ENCODE measurements around the gene MOK. TPM values are rescaled to one million over a fixed set of nuclear protein-coding genes. Genes with fewer than 3 reads are reported as not detected.

The MOK gene
- total RNA-seq, 1 donor from 2014 or later = 5.2 TPM

- Histone ChIP-seq H3K9me3 (ENCODE audit: control insufficient read depth in 3 of 3, low read length in 3 of 3) (no peaks in the 10 kb centered on the region), H3K9ac (ENCODE audit: low read depth in 1 of 3, low read length in 3 of 3) (no peak overlapping the region), H3K27ac (ENCODE audit: low read depth, low read length) (no peak overlapping the region), H3K27me3 (ENCODE audit: control insufficient read depth in 3 of 3, insufficient read depth in 3 of 3, low read length in 3 of 3) (no peaks in the 10 kb centered on the region), H3K4me3 (ENCODE audit: low read length in 3 of 3) (no peak overlapping the region), H3K4me1 (ENCODE audit: control insufficient read depth in 3 of 3, insufficient read depth in 3 of 3, low read length in 3 of 3) (peaks cover 0 to 6% (median 4%) of the 10 kb centered on the region in 3 donors), H3K36me3 (ENCODE audit: control insufficient read depth in 3 of 3, insufficient read depth in 3 of 3, low read length in 3 of 3) (no peaks in the 10 kb centered on the region)
These were observed 65.7 kb downstream of the MOK start for GRCh38 chr14:102239231-102239630.

GRCh38 chr14:102238766-102239165 is 66.2 kb downstream of the MOK start:
- Histone ChIP-seq H3K27ac (ENCODE audit: low read depth, low read length) (no peak overlapping the region), H3K27me3 (ENCODE audit: control insufficient read depth in 3 of 3, insufficient read depth in 3 of 3, low read length in 3 of 3) (no peaks in the 10 kb centered on the region), H3K36me3 (ENCODE audit: control insufficient read depth in 3 of 3, insufficient read depth in 3 of 3, low read length in 3 of 3) (no peaks in the 10 kb centered on the region), H3K4me3 (ENCODE audit: low read length in 3 of 3) (no peak overlapping the region), H3K9ac (ENCODE audit: low read depth in 1 of 3, low read length in 3 of 3) (no peak overlapping the region), H3K9me3 (ENCODE audit: control insufficient read depth in 3 of 3, low read length in 3 of 3) (no peaks in the 10 kb centered on the region), H3K4me1 (ENCODE audit: control insufficient read depth in 3 of 3, insufficient read depth in 3 of 3, low read length in 3 of 3) (peaks cover 0 to 6% (median 4%) of the 10 kb centered on the region in 3 donors)

- H3K4me1 ChIP-seq (ENCODE audit: control insufficient read depth in 3 of 3, insufficient read depth in 3 of 3, low read length in 3 of 3) = peaks cover 0 to 6% (median 4%) of the 10 kb centered on the region in 3 donors
- no peak overlapping the region for H3K9ac ChIP-seq (ENCODE audit: low read depth in 1 of 3, low read length in 3 of 3)
- H3K27ac ChIP-seq (ENCODE audit: low read depth, low read length) = no peak overlapping the region
- H3K9me3 ChIP-seq (ENCODE audit: control insufficient read depth in 3 of 3, low read length in 3 of 3) = no peaks in the 10 kb centered on the region
- H3K36me3 ChIP-seq (ENCODE audit: control insufficient read depth in 3 of 3, insufficient read depth in 3 of 3, low read length in 3 of 3) = no peaks in the 10 kb centered on the region
- no peaks in the 10 kb centered on the region for H3K27me3 ChIP-seq (ENCODE audit: control insufficient read depth in 3 of 3, insufficient read depth in 3 of 3, low read length in 3 of 3)
- H3K4me3 ChIP-seq (ENCODE audit: low read length in 3 of 3) = no peak overlapping the region
These were observed 66.8 kb downstream of the MOK start for GRCh38 chr14:102238131-102238530.

GRCh38 chr14:102236026-102236425 is 68.9 kb downstream of the MOK start:
- peaks cover 0 to 7% (median 6%) of the 10 kb centered on the region in 3 donors for H3K4me1 ChIP-seq (ENCODE audit: control insufficient read depth in 3 of 3, insufficient read depth in 3 of 3, low read length in 3 of 3)
- no peaks in the 10 kb centered on the region for H3K27me3 ChIP-seq (ENCODE audit: control insufficient read depth in 3 of 3, insufficient read depth in 3 of 3, low read length in 3 of 3)
- no peaks in the 10 kb centered on the region for H3K36me3 ChIP-seq (ENCODE audit: control insufficient read depth in 3 of 3, insufficient read depth in 3 of 3, low read length in 3 of 3)
- H3K9ac ChIP-seq (ENCODE audit: low read depth in 1 of 3, low read length in 3 of 3) = no peak overlapping the region
- no peak overlapping the region for H3K27ac ChIP-seq (ENCODE audit: low read depth, low read length)
- H3K4me3 ChIP-seq (ENCODE audit: low read length in 3 of 3) = no peak overlapping the region
- no peaks in the 10 kb centered on the region for H3K9me3 ChIP-seq (ENCODE audit: control insufficient read depth in 3 of 3, low read length in 3 of 3)

- Histone ChIP-seq H3K36me3 (ENCODE audit: control insufficient read depth in 3 of 3, insufficient read depth in 3 of 3, low read length in 3 of 3) (no peaks in the 10 kb centered on the region), H3K4me3 (ENCODE audit: low read length in 3 of 3) (peak overlapping the region in 1 of 3 donors; percentile 40), H3K27ac (ENCODE audit: low read depth, low read length) (no peak overlapping the region), H3K27me3 (ENCODE audit: control insufficient read depth in 3 of 3, insufficient read depth in 3 of 3, low read length in 3 of 3) (no peaks in the 10 kb centered on the region), H3K9me3 (ENCODE audit: control insufficient read depth in 3 of 3, low read length in 3 of 3) (no peaks in the 10 kb centered on the region), H3K4me1 (ENCODE audit: control insufficient read depth in 3 of 3, insufficient read depth in 3 of 3, low read length in 3 of 3) (peaks cover 0 to 7% (median 6%) of the 10 kb centered on the region in 3 donors), H3K9ac (ENCODE audit: low read depth in 1 of 3, low read length in 3 of 3) (no peak overlapping the region)
These were observed 69.6 kb downstream of the MOK start for GRCh38 chr14:102235275-102235897.

- no peak overlapping the region for H3K27ac ChIP-seq (ENCODE audit: low read depth, low read length)
- no peaks in the 10 kb centered on the region for H3K27me3 ChIP-seq (ENCODE audit: control insufficient read depth in 3 of 3, insufficient read depth in 3 of 3, low read length in 3 of 3)
- peaks cover 0 to 7% (median 6%) of the 10 kb centered on the region in 3 donors for H3K4me1 ChIP-seq (ENCODE audit: control insufficient read depth in 3 of 3, insufficient read depth in 3 of 3, low read length in 3 of 3)
- peak overlapping the region in 1 of 3 donors; percentile 40 for H3K4me3 ChIP-seq (ENCODE audit: low read length in 3 of 3)
- no peaks in the 10 kb centered on the region for H3K36me3 ChIP-seq (ENCODE audit: control insufficient read depth in 3 of 3, insufficient read depth in 3 of 3, low read length in 3 of 3)
- no peak overlapping the region for H3K9ac ChIP-seq (ENCODE audit: low read depth in 1 of 3, low read length in 3 of 3)
- H3K9me3 ChIP-seq (ENCODE audit: control insufficient read depth in 3 of 3, low read length in 3 of 3) = no peaks in the 10 kb centered on the region
These were observed 70.4 kb downstream of the MOK start for GRCh38 chr14:102234331-102235264.

GRCh38 chr14:102233081-102233480 is 71.9 kb downstream of the MOK start:
- no peaks in the 10 kb centered on the region for H3K36me3 ChIP-seq (ENCODE audit: control insufficient read depth in 3 of 3, insufficient read depth in 3 of 3, low read length in 3 of 3)
- H3K27me3 ChIP-seq (ENCODE audit: control insufficient read depth in 3 of 3, insufficient read depth in 3 of 3, low read length in 3 of 3) = no peaks in the 10 kb centered on the region
- H3K4me3 ChIP-seq (ENCODE audit: low read length in 3 of 3) = no peak overlapping the region
- H3K4me1 ChIP-seq (ENCODE audit: control insufficient read depth in 3 of 3, insufficient read depth in 3 of 3, low read length in 3 of 3) = peaks cover 0 to 7% (median 6%) of the 10 kb centered on the region in 3 donors
- H3K9me3 ChIP-seq (ENCODE audit: control insufficient read depth in 3 of 3, low read length in 3 of 3) = no peaks in the 10 kb centered on the region
- H3K27ac ChIP-seq (ENCODE audit: low read depth, low read length) = no peak overlapping the region
- H3K9ac ChIP-seq (ENCODE audit: low read depth in 1 of 3, low read length in 3 of 3) = no peak overlapping the region

- no peaks in the 10 kb centered on the region for H3K9me3 ChIP-seq (ENCODE audit: control insufficient read depth in 3 of 3, low read length in 3 of 3)
- H3K36me3 ChIP-seq (ENCODE audit: control insufficient read depth in 3 of 3, insufficient read depth in 3 of 3, low read length in 3 of 3) = no peaks in the 10 kb centered on the region
- no peak overlapping the region for H3K4me3 ChIP-seq (ENCODE audit: low read length in 3 of 3)
- H3K27ac ChIP-seq (ENCODE audit: low read depth, low read length) = no peak overlapping the region
- peaks cover 0 to 10% (median 6%) of the 10 kb centered on the region in 3 donors for H3K4me1 ChIP-seq (ENCODE audit: control insufficient read depth in 3 of 3, insufficient read depth in 3 of 3, low read length in 3 of 3)
- H3K9ac ChIP-seq (ENCODE audit: low read depth in 1 of 3, low read length in 3 of 3) = no peak overlapping the region
- H3K27me3 ChIP-seq (ENCODE audit: control insufficient read depth in 3 of 3, insufficient read depth in 3 of 3, low read length in 3 of 3) = no peaks in the 10 kb centered on the region
These were observed 72.7 kb downstream of the MOK start for GRCh38 chr14:102232348-102232625.

GRCh38 chr14:102231476-102232347 is 73.3 kb downstream of the MOK start:
- H3K9me3 ChIP-seq (ENCODE audit: control insufficient read depth in 3 of 3, low read length in 3 of 3) = no peaks in the 10 kb centered on the region
- H3K4me3 ChIP-seq (ENCODE audit: low read length in 3 of 3) = no peak overlapping the region
- no peak overlapping the region for H3K9ac ChIP-seq (ENCODE audit: low read depth in 1 of 3, low read length in 3 of 3)
- H3K27me3 ChIP-seq (ENCODE audit: control insufficient read depth in 3 of 3, insufficient read depth in 3 of 3, low read length in 3 of 3) = no peaks in the 10 kb centered on the region
- H3K4me1 ChIP-seq (ENCODE audit: control insufficient read depth in 3 of 3, insufficient read depth in 3 of 3, low read length in 3 of 3) = peaks cover 0 to 10% (median 6%) of the 10 kb centered on the region in 3 donors
- no peak overlapping the region for H3K27ac ChIP-seq (ENCODE audit: low read depth, low read length)
- H3K36me3 ChIP-seq (ENCODE audit: control insufficient read depth in 3 of 3, insufficient read depth in 3 of 3, low read length in 3 of 3) = no peaks in the 10 kb centered on the region
